ENCODE results near the gene ZNF462.

ZNF462 gene

DNA sequence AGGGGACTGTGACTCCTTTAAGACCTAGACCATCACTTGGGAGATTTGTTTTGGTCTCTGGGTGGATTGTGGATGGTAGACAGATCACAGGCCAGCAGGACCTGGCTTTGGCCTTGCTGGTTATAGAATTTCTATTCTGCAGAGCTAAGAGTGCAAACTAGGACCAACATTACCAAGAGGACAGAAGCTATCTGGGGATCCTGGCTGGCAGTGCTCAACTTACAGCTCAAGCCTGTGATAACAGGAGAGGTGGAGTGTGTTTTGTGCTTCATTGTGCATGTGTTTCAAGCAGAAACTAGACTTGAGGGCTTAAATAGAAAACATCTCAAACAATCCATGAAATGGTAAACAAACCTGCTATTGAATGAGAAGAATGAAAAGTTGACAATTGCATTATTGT lies 106.7 kb downstream of the ZNF462 start:
- Histone ChIP-seq H3K4me3 (ENCODE audit: severe bottlenecking) (no peak overlapping the region), H3K4me1 (ENCODE audit: insufficient read depth, poor library complexity, severe bottlenecking) (peaks cover 10% of the 10 kb centered on the region), H3K36me3 (ENCODE audit: low read depth) (peaks cover 73% of the 10 kb centered on the region), H3K27me3 (ENCODE audit: insufficient read depth, poor library complexity, severe bottlenecking) (no peaks in the 10 kb centered on the region), H3K9me3 (ENCODE audit: severe bottlenecking) (no peaks in the 10 kb centered on the region), H3K27ac (ENCODE audit: poor library complexity, severe bottlenecking) (no peak overlapping the region)
- ATAC-seq (ENCODE audit: low read depth), result no peak
- TF ChIP-seq, protein P1, sequence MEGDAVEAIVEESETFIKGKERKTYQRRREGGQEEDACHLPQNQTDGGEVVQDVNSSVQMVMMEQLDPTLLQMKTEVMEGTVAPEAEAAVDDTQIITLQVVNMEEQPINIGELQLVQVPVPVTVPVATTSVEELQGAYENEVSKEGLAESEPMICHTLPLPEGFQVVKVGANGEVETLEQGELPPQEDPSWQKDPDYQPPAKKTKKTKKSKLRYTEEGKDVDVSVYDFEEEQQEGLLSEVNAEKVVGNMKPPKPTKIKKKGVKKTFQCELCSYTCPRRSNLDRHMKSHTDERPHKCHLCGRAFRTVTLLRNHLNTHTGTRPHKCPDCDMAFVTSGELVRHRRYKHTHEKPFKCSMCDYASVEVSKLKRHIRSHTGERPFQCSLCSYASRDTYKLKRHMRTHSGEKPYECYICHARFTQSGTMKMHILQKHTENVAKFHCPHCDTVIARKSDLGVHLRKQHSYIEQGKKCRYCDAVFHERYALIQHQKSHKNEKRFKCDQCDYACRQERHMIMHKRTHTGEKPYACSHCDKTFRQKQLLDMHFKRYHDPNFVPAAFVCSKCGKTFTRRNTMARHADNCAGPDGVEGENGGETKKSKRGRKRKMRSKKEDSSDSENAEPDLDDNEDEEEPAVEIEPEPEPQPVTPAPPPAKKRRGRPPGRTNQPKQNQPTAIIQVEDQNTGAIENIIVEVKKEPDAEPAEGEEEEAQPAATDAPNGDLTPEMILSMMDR (IDR thresholded peaks at IDR 0.05; ENCODE audit: poor library complexity, severe bottlenecking), result no peak
- DNase-seq (ENCODE audit: low spot score), result no peak

DNA sequence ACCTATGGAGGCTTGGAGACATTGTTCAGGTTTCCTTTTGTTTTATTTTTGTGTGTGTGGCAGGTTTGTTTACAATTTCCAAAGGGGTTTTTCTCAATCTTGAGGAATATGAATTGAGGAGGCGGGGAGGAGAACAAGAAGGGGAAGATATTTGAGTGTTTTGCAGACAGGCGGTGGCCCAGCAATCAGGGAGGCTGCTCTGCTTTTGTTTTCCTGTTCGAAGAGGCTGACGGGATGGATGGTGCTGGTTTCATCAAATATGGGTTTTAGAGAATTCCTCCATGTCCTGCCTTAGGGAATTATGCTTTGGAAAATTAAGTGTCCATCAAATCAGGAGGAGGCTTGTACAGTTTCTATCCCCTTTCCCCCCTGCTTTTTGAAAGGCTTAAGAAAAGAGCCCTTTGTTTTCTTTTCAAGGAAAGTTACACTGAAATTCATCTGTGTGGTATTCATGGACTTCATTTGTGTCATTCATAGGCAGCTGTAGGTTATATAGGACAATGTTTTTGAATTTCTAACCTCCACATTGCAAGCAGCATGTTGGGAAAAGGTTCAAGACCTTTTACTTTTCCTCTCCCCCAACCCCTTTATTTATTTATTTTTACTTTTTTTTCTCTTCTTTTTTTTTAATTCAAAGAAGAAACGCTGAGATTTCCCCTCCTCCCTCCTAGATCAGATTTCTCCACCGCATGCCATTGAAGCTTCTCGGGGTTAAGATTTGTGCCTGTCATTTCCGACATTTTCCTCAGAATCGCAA lies 107.4 kb downstream of the ZNF462 start:
- Histone ChIP-seq H3K36me3 (ENCODE audit: low read depth) (peaks cover 80% of the 10 kb centered on the region), H3K27me3 (ENCODE audit: insufficient read depth, poor library complexity, severe bottlenecking) (no peaks in the 10 kb centered on the region), H3K9me3 (ENCODE audit: severe bottlenecking) (no peaks in the 10 kb centered on the region), H3K27ac (ENCODE audit: poor library complexity, severe bottlenecking) (no peak overlapping the region), H3K4me3 (ENCODE audit: severe bottlenecking) (no peak overlapping the region), H3K4me1 (ENCODE audit: insufficient read depth, poor library complexity, severe bottlenecking) (peaks cover 5% of the 10 kb centered on the region)
- TF ChIP-seq, protein P1 (IDR thresholded peaks at IDR 0.05; ENCODE audit: poor library complexity, severe bottlenecking), result no peak
- DNase-seq (ENCODE audit: low spot score) (no peak), ATAC-seq (ENCODE audit: low read depth) (no peak)

DNA sequence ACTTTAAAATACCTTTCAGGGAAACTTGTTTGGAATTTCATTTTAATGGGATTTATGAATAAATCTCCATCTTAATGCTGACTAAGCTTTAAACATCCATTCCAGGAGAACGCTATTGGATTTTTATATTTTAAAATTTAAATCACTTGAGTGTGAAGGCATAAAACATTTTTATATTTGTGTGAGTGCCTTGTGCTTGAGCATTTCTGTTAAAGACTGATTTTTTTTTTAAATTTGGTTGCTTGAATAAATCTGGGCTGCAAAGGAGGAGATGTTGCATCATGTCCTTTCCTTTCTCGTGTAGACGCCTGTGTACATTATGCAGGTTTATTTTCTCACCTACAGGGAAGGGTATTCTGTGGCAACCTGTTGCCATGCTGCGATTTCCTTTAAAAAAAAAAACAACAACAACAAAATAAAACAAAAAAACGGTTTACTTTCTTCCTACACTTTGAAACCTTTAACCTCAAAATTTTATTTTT lies 108.1 kb downstream of the ZNF462 start:
- ATAC-seq (ENCODE audit: low read depth) (no peak), DNase-seq (ENCODE audit: low spot score) (no peak)
- peaks cover 3% of the 10 kb centered on the region for H3K4me1 ChIP-seq (ENCODE audit: insufficient read depth, poor library complexity, severe bottlenecking)
- peaks cover 80% of the 10 kb centered on the region for H3K36me3 ChIP-seq (ENCODE audit: low read depth)
- H3K4me3 ChIP-seq (ENCODE audit: severe bottlenecking), result no peak overlapping the region
- H3K27ac ChIP-seq (ENCODE audit: poor library complexity, severe bottlenecking), result no peak overlapping the region
- H3K9me3 ChIP-seq (ENCODE audit: severe bottlenecking), result no peaks in the 10 kb centered on the region
- TF ChIP-seq, protein P1 (IDR thresholded peaks at IDR 0.05; ENCODE audit: poor library complexity, severe bottlenecking), result no peak
- no peaks in the 10 kb centered on the region for H3K27me3 ChIP-seq (ENCODE audit: insufficient read depth, poor library complexity, severe bottlenecking)

DNA sequence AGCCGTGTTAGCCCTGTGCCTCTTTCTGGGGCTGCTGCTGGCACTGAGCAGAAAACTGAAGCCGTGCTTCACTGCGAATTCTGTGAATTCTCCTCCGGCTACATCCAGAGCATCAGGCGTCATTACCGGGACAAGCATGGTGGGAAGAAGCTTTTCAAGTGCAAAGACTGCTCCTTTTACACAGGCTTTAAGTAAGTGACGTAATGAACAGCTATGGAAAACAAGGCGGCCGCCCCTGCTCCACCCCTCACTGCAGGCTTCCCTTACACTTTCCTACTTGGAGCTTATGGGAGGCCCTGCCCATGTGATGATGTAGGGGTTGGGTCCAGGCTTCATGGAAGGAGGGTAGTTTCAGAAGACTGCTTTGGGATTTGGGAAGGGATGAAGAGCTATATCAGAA lies 109.1 kb downstream of the ZNF462 start:
- ATAC-seq (ENCODE audit: low read depth), result no peak
- DNase-seq (ENCODE audit: low spot score), result no peak
- Histone ChIP-seq H3K4me3 (ENCODE audit: severe bottlenecking) (no peak overlapping the region), H3K36me3 (ENCODE audit: low read depth) (peaks cover 82% of the 10 kb centered on the region), H3K27ac (ENCODE audit: poor library complexity, severe bottlenecking) (no peak overlapping the region), H3K4me1 (ENCODE audit: insufficient read depth, poor library complexity, severe bottlenecking) (no peaks in the 10 kb centered on the region), H3K27me3 (ENCODE audit: insufficient read depth, poor library complexity, severe bottlenecking) (no peaks in the 10 kb centered on the region), H3K9me3 (ENCODE audit: severe bottlenecking) (no peaks in the 10 kb centered on the region)
- TF ChIP-seq, protein P1 (IDR thresholded peaks at IDR 0.05; ENCODE audit: poor library complexity, severe bottlenecking), result no peak

DNA sequence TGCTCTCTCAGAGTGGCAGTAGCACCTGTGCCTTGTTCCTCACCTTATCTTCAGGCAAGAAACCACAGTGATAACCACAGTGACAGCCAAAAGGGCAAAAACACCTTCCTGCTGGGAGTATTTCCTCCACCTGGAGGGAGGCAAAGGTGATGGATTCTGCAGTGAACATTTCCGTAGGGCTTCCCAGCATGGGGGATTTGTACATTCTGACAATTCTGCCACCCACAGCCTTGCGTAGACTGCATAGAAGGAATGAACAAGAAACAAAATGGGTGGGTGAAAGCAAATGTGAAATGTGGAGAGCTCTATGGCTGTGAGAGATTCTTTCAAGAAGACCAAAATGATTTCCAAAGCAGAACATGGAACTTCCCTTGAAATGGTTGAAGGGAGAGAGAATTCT lies 111.4 kb downstream of the ZNF462 start:
- H3K27ac ChIP-seq (ENCODE audit: poor library complexity, severe bottlenecking), result no peak overlapping the region
- H3K36me3 ChIP-seq (ENCODE audit: low read depth), result peaks cover 76% of the 10 kb centered on the region
- H3K9me3 ChIP-seq (ENCODE audit: severe bottlenecking), result no peaks in the 10 kb centered on the region
- ATAC-seq (ENCODE audit: low read depth) (no peak), DNase-seq (ENCODE audit: low spot score) (no peak)
- no peak overlapping the region for H3K4me3 ChIP-seq (ENCODE audit: severe bottlenecking)
- TF ChIP-seq, protein P1 (IDR thresholded peaks at IDR 0.05; ENCODE audit: poor library complexity, severe bottlenecking), result no peak
- H3K4me1 ChIP-seq (ENCODE audit: insufficient read depth, poor library complexity, severe bottlenecking), result no peaks in the 10 kb centered on the region
- H3K27me3 ChIP-seq (ENCODE audit: insufficient read depth, poor library complexity, severe bottlenecking), result no peaks in the 10 kb centered on the region
